ENCODE data around the gene RPN2.

The RPN2 gene

GRCh38 chr20:37163832-37164554 is 15.1 kb upstream of the RPN2 start:
- Mint-ChIP-seq H3K4me3 (no peak overlapping the region), H3K9me3 (no peaks in the 10 kb centered on the region), H3K4me1 (peaks cover 7% of the 10 kb centered on the region)

DNA sequence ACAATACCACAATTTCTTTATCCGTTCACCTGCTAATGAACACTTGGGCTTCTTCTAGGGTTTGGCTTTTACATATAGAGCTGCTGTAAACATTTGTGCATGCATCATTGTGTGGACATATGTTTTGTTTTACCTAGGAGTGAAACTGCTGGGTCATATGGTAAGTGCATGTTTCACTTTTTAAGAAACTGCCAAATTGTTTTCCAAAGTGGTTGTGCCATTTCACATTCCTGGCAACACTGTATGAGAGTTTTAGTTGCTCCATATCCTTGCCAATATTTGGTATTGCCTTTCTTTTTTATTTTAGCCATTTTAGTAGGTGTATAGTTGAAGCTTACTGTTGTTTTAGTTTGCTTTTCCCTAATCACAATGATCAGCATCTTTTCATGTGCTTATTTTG is 14.1 kb upstream of the RPN2 start:
- peaks cover 5% of the 10 kb centered on the region for H3K27me3 Mint-ChIP-seq (ENCODE audit: low read depth, poor library complexity)
- peaks cover 7% of the 10 kb centered on the region for H3K4me1 Mint-ChIP-seq
- peaks cover 13% of the 10 kb centered on the region for H3K36me3 Mint-ChIP-seq (ENCODE audit: low read depth)

More at GRCh38 chr20:37163832-37164554, 15.1 kb upstream of the RPN2 start:
- H3K27me3 Mint-ChIP-seq (ENCODE audit: low read depth, poor library complexity), result peaks cover 5% of the 10 kb centered on the region
- H3K36me3 Mint-ChIP-seq (ENCODE audit: low read depth), result peaks cover 13% of the 10 kb centered on the region
- TF ChIP-seq CTCF (IDR thresholded peaks at IDR 0.05), result no peak
- no peak overlapping the region for H3K27ac Mint-ChIP-seq
- no peak for DNase-seq

DNA sequence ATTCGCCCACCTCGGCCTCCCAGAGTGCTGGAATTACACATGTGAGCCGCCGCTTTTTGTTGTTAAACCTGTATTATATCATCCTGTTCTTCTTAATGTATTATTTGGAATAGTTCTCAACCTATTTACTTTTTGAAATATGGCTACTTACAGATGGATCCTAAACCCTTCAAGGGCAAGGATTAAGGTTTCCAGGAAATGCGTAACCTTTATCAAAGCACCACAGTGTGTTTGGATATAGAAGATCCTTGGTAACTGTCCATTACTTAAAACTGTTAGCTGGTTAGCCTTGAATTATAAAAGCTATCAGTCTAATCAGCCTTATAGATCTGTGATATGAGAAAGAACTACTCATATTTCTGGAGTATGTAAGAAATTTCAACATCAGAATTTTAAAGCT is 12.3 kb upstream of the RPN2 start:
- no peak for TF ChIP-seq CTCF (IDR thresholded peaks at IDR 0.05)
- Mint-ChIP-seq H3K36me3 (ENCODE audit: low read depth) (peaks cover 13% of the 10 kb centered on the region), H3K4me1 (peaks cover 7% of the 10 kb centered on the region)

More for the DNA sequence above, 14.1 kb upstream of the RPN2 start:
- no peak overlapping the region for H3K4me3 Mint-ChIP-seq
- no peaks in the 10 kb centered on the region for H3K9me3 Mint-ChIP-seq
- no peak for DNase-seq
- no peak overlapping the region for H3K27ac Mint-ChIP-seq
- TF ChIP-seq CTCF (IDR thresholded peaks at IDR 0.05), result no peak

GRCh38 chr20:37172836-37173235 is 6.3 kb upstream of the RPN2 start:
- H3K4me3 Mint-ChIP-seq, result no peak overlapping the region
- no peak for TF ChIP-seq CTCF (IDR thresholded peaks at IDR 0.05)
- no peak for DNase-seq
- no peaks in the 10 kb centered on the region for H3K4me1 Mint-ChIP-seq
- no peak overlapping the region for H3K27ac Mint-ChIP-seq
- no peaks in the 10 kb centered on the region for H3K9me3 Mint-ChIP-seq
- peaks cover 3% of the 10 kb centered on the region for H3K36me3 Mint-ChIP-seq (ENCODE audit: low read depth)
- H3K27me3 Mint-ChIP-seq (ENCODE audit: low read depth, poor library complexity), result no peaks in the 10 kb centered on the region

More for the DNA sequence above, 12.3 kb upstream of the RPN2 start:
- Mint-ChIP-seq H3K27me3 (ENCODE audit: low read depth, poor library complexity) (peaks cover 5% of the 10 kb centered on the region), H3K4me3 (no peak overlapping the region), H3K27ac (no peak overlapping the region), H3K9me3 (no peaks in the 10 kb centered on the region)
- DNase-seq, result no peak

- H3K4me1 Mint-ChIP-seq, result peaks cover 26% of the 10 kb centered on the region
- no peaks in the 10 kb centered on the region for H3K9me3 Mint-ChIP-seq
- H3K27ac Mint-ChIP-seq, result peak overlapping the region; percentile 99
- DNase-seq, result no peak
- TF ChIP-seq CTCF (IDR thresholded peaks at IDR 0.05), result no peak
- H3K4me3 Mint-ChIP-seq, result peak overlapping the region; percentile 93
- peaks cover 29% of the 10 kb centered on the region for H3K36me3 Mint-ChIP-seq (ENCODE audit: low read depth)
- peaks cover 3% of the 10 kb centered on the region for H3K27me3 Mint-ChIP-seq (ENCODE audit: low read depth, poor library complexity)
These were observed 774 bp downstream of the RPN2 start for GRCh38 chr20:37179683-37180524.

Measured in nephron progenitor cell (in vitro differentiated cells).